ENCODE results near the gene FSIP1. TPM values are rescaled to one million over a fixed set of nuclear protein-coding genes. Genes with fewer than 3 reads are reported as not detected.

FSIP1 gene
- total RNA-seq, 2 experiments from 2014 or later = 0.22 to 0.34 TPM

DNA sequence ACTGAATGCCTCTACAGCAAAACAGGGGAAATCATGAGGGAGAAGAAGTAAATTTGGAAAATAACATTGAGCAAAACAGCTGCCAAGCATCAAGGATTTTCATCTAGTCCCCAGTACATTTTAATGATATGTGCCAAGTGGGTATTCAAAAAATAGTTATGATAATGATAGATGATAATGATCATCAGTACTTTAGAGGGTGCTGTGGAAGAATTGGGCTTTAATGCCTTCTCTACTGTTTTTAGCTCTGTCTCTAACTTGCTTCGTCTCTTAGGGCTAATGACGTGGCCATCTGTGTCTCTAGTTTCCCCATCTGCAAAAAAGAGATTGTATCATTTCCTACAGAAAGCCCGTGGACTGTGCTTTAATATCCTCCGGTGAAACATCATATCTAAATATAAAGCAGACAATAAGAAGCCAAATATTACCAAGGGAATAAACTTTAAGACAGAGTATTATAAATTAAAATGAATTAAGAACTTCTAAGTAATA is 10.2 kb upstream of the FSIP1 start:
- Histone ChIP-seq H3K27me3 (ENCODE audit: control insufficient read depth in 1 of 2, insufficient read depth in 2 of 2, low read length in 2 of 2) (peaks cover 7 to 13% of the 10 kb centered on the region in 2 experiments), H3K4me3 (ENCODE audit: low read length) (no peak overlapping the region), H3K27ac (ENCODE audit: low read depth in 1 of 2, low read length in 2 of 2) (no peak overlapping the region), H3K4me1 (ENCODE audit: insufficient read depth, low read length) (no peaks in the 10 kb centered on the region), H3K9me3 (ENCODE audit: control insufficient read depth in 1 of 2, insufficient read depth in 1 of 2, low read length in 2 of 2) (no peaks in the 10 kb centered on the region), H3K36me3 (ENCODE audit: insufficient read depth, low read length) (no peaks in the 10 kb centered on the region)
- H3K36me3 Mint-ChIP-seq (ENCODE audit: low read depth) = no peaks in the 10 kb centered on the region
- TF ChIP-seq, protein P1, sequence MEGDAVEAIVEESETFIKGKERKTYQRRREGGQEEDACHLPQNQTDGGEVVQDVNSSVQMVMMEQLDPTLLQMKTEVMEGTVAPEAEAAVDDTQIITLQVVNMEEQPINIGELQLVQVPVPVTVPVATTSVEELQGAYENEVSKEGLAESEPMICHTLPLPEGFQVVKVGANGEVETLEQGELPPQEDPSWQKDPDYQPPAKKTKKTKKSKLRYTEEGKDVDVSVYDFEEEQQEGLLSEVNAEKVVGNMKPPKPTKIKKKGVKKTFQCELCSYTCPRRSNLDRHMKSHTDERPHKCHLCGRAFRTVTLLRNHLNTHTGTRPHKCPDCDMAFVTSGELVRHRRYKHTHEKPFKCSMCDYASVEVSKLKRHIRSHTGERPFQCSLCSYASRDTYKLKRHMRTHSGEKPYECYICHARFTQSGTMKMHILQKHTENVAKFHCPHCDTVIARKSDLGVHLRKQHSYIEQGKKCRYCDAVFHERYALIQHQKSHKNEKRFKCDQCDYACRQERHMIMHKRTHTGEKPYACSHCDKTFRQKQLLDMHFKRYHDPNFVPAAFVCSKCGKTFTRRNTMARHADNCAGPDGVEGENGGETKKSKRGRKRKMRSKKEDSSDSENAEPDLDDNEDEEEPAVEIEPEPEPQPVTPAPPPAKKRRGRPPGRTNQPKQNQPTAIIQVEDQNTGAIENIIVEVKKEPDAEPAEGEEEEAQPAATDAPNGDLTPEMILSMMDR (IDR thresholded peaks at IDR 0.05) = no peak
- no peak for ATAC-seq (ENCODE audit: poor library complexity)
- H3K9me3 Mint-ChIP-seq = no peaks in the 10 kb centered on the region
- DNase-seq = no peak
- intact Hi-C loops (cut with DNase I, micrococcal nuclease) = no loop called here
- H3K4me3 Mint-ChIP-seq = no peak overlapping the region
- CTCF ChIA-PET = no interaction called here
- POLR2A ChIA-PET = no interaction called here
- H3K27me3 Mint-ChIP-seq = peaks cover 38% of the 10 kb centered on the region
- H3K4me1 Mint-ChIP-seq (ENCODE audit: low read depth) = no peaks in the 10 kb centered on the region
- no peak overlapping the region for H3K27ac Mint-ChIP-seq

DNA sequence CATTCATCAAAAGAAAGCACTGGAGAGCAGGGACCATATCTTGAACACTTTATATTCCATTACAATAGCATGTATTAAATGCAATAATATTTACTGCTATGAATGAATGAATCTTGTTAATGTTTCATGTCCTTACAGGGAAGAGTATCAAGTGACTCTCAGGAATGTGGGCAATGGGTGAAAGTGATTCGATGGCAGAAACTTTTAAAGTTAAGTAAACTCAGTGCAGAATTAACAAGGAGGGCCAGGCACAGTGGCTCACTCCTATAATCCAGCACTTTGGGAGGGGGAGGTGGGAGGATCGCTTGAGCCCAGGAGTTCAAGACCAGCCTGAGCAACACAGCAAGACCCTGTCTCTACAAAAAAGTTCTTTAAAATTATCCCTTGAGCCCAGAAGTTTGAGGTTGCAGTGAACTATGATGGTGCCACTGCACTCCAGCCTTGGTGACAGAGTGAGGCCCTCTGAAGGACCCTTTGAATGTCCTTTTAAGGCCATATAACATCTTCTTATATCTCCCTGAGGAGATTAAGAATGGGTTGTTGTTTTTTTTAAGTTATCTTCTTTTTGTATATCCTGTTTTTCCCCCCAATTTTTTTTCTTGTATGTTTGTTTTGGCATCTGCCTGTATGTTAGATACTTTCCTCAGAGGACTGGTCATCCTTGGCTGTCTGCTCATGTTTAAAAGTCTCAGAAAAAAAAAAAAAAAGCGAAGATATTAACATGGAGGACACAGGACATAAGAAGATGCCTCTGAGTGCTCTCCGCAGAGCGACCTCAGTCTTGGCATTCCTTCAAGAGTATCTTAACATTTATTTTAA is 9.6 kb upstream of the FSIP1 start:
- Histone ChIP-seq H3K36me3 (ENCODE audit: insufficient read depth, low read length) (no peaks in the 10 kb centered on the region), H3K9me3 (ENCODE audit: control insufficient read depth in 1 of 2, insufficient read depth in 1 of 2, low read length in 2 of 2) (no peaks in the 10 kb centered on the region), H3K27ac (ENCODE audit: low read depth in 1 of 2, low read length in 2 of 2) (no peak overlapping the region), H3K4me1 (ENCODE audit: insufficient read depth, low read length) (no peaks in the 10 kb centered on the region), H3K4me3 (ENCODE audit: low read length) (no peak overlapping the region), H3K27me3 (ENCODE audit: control insufficient read depth in 1 of 2, insufficient read depth in 2 of 2, low read length in 2 of 2) (peaks cover 6 to 7% of the 10 kb centered on the region in 2 experiments)
- peaks cover 32% of the 10 kb centered on the region for H3K27me3 Mint-ChIP-seq
- H3K4me1 Mint-ChIP-seq (ENCODE audit: low read depth) = no peaks in the 10 kb centered on the region
- H3K4me3 Mint-ChIP-seq = no peak overlapping the region
- DNase-seq (no peak), ATAC-seq (ENCODE audit: poor library complexity) (no peak)
- no peak overlapping the region for H3K27ac Mint-ChIP-seq
- H3K9me3 Mint-ChIP-seq = no peaks in the 10 kb centered on the region
- intact Hi-C loops (cut with DNase I, micrococcal nuclease) = no loop called here
- H3K36me3 Mint-ChIP-seq (ENCODE audit: low read depth) = no peaks in the 10 kb centered on the region
- TF ChIP-seq, protein P1 (IDR thresholded peaks at IDR 0.05) = no peak
- ChIA-PET CTCF (no interaction called here), POLR2A (no interaction called here)

DNA sequence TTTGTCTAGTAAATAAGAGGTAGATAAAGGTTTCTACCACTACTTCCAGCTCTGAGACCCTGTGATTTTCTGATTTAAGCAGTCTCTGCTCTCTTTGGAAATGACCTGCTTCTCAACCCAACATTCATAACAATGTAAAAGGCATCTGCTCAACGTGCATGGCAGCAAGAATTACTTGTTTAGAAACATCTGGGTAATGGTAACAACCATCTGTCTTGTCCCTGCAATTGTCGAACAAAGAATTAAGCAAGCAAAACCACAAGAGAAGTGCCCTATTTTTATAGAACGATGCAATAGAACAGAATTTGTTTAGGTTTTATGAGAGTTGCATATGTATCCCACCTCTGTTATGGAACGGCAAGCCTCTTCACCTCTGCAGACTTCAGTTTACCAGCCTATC is 7.1 kb upstream of the FSIP1 start:
- no peak for ATAC-seq (ENCODE audit: poor library complexity)
- peaks cover 7% of the 10 kb centered on the region for H3K27me3 Mint-ChIP-seq
- intact Hi-C loops (cut with DNase I, micrococcal nuclease) = loop anchor here (5.0 to 10.0 kb wide), 13 partner anchors 85 to 1337 kb away; partner anchors contain the start of genes BMF (in 1 of the 2), CCDC32 (in 1 of the 2), EIF2AK4 (in 1 of the 2) and FAM98B (in 1 of the 2)
- no peaks in the 10 kb centered on the region for H3K4me1 ChIP-seq (ENCODE audit: insufficient read depth, low read length)
- no peaks in the 10 kb centered on the region for H3K9me3 Mint-ChIP-seq
- DNase-seq = no peak
- ChIA-PET CTCF (interaction anchor here (1.1 to 1.2 kb wide), 2 partner anchors 9 to 485 kb away, joined by 4 read pairs; no protein-coding TSS in a partner anchor), POLR2A (no interaction called here)
- H3K4me3 Mint-ChIP-seq = no peak overlapping the region
- no peaks in the 10 kb centered on the region for H3K36me3 ChIP-seq (ENCODE audit: insufficient read depth, low read length)
- no peak overlapping the region for H3K27ac Mint-ChIP-seq
- H3K4me3 ChIP-seq (ENCODE audit: low read length) = no peak overlapping the region
- TF ChIP-seq, protein P1 (IDR thresholded peaks at IDR 0.05) = no peak
- H3K9me3 ChIP-seq (ENCODE audit: control insufficient read depth in 1 of 2, insufficient read depth in 1 of 2, low read length in 2 of 2) = no peaks in the 10 kb centered on the region
- H3K36me3 Mint-ChIP-seq (ENCODE audit: low read depth) = no peaks in the 10 kb centered on the region
- H3K4me1 Mint-ChIP-seq (ENCODE audit: low read depth) = peaks cover 16% of the 10 kb centered on the region
- no peaks in the 10 kb centered on the region for H3K27me3 ChIP-seq (ENCODE audit: control insufficient read depth in 1 of 2, insufficient read depth in 2 of 2, low read length in 2 of 2)
- H3K27ac ChIP-seq (ENCODE audit: low read depth in 1 of 2, low read length in 2 of 2) = no peak overlapping the region

Measured in CD4-positive, alpha-beta T cell (primary cell).